IPS-NIHi11 (cell line): Measurements from ENCODE around the gene ZBED1.
"Not testable (repeated sequence)": the region's sequence is repeated elsewhere in the genome, so short reads cannot be mapped to it uniquely, and the experiment has no call there.

ENCODE experiments used
- DNase-seq: peaks from one replicate; pipeline ENCODE4 v3.0.0; 2012; ENCODE audit warnings: mixed read lengths, low spot score

Gene ZBED1

DNA sequence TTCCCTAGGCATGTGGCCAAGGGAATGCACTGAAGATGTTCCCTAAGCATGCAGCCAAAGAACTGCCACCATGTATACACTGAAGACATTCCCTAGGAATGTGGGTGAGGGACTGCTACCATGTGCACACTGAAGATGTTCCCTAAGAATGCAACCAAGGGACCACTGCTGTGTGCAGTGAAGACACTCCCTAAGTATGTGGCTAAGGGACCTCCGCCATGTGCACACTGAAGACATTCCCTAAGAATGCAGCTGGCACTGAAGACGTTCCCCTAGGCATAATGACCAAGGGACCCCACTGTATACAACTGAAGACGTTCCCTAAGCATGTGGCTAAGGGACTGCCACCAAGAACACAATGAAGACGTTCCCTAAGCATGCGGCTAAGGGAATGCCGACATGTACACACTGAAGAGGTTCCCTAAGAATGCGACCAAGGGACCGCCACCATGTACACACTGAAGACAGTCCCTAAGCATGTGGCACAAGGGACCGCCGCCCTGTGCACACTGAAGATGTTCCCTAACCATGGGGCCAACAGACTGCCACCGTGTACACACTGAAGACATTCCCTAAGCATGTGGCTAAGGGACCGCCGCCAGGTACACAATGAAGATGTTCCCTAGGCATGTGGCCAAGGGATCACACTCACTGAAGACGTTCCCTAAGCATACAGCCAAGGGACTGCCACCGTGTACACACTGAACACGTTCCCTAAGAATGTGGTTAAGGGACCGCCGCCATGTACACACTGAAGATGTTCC lies 25.6 kb downstream of the ZBED1 start:
- no peak for DNase-seq

DNA sequence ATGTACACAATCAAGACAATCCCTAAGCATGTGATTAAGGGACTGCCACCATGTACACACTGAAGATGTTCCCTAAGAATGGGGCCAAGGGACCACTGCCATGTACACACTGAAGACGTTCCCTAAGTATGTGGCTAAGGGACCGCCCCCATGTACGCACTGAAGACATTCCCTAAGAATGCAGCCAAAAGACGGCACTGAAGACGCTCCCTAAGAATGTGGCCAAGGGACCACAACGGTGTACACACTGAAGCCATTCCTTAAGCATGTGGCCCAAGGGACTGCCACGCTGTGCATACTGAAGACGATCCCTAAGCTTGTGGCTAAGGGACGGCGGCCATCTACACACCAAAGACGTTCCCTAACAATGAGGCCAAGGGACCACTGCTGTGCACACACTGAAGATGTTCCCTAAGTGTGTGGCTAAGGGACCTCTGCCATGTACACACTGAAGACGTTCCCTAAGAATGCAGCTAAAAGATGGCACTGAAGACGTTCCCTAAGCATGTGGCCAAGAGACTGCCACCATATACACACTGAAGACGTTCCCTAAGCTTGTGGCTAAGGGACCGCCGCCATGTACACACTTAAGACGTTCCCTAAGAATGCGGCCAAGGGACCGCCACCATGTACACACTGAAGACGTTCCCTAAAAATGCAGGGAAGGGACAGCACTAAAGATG lies 26.4 kb downstream of the ZBED1 start:
- no peak for DNase-seq

DNA sequence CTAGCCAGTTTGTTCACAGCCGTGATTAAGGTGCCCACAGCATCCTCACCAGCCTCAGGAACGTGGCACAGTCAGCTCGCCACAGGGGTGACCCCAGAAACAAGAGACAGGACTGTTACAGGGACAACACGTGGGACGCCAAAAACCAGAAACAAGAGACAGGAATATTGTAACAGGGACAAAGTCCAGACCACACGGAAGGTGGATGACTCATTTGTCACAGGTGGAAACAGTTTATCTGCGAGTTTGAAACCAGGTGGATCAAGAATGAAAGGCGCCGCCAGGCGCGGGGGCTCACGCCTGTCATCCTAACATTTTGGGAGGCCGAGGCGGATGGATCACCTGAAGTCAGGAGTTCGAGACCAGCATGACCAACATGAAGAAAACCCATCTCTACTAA lies 27.7 kb downstream of the ZBED1 start:
- not testable (repeated sequence) for DNase-seq

DNA sequence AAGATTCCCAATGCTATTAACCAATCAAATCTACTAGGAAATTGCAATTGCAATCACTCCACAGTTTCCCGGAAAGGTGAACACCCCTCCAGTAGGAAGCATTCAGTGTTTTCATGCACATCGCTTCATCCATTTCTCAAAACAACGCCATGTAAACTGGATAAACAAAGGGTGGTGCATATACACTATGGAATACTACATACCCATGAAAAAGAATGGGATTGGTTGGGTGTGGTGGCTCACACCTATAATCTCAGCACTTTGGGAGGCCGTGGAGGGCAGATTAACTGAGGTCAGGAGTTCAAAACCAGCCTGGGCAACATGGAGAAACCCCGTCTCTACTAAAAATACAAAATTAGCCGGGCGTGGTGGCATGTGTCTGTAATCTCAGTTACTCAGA lies 29.1 kb downstream of the ZBED1 start:
- no peak for DNase-seq

DNA sequence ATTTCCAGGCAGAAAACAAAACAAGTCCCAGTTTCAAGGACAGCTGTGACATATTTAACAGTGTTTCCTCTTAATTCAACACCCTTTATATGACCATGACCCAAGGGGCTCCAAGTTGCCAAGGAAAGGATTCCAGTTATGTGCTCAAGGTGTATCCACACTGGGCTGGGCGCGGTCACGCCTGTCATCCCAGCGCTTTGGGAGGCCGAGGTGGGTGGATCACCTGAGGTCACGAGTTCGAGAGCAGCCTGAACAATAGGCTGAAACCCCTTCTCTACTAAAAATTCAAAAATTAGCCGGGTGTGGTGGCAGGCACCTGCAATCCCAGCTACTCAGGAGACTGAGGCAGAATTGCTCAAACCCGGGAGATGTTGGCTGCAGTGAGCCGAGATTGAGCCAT lies 29.6 kb downstream of the ZBED1 start:
- DNase-seq = not testable (repeated sequence)

DNA sequence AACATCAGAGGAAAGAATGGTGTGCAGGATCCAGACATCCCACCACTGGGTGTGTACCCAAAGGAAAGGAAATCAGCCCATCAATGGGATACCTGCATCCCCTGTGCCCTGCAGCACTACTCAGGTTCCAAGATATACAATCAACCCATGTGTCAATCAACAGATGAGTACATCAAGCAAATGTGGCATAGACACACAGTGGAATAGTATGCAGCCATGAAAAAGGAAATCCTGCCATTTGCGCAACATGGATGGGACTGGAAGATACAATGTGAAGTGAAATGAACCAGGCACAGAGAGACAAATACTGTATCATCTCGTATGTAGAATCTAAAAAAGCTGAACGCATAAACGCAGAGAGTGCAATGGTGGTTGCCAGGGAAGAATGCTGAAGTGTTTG lies 30.9 kb downstream of the ZBED1 start:
- DNase-seq = not testable (repeated sequence)

DNA sequence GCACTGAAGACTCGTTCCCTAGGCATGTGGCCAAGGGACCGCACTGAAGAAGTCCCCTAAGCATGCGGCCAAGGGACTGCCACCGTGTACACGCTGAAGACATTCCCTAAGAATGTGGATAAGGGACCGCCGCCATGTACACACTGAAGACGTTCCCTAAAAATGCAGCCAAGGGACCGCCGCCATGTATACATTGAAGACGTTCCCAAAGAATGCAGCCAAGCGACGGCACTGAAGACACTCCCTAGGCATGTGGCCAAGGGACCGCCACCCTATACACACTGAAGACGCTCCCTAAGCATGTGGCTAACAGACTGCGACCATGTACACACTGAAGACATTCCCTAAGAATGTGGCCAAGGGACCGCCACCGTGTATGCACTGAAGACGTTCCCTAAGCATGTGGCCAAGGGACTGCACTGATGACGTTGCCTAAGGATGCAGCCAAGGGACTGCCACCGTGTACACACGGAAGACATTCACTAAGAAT lies 31.5 kb downstream of the ZBED1 start:
- DNase-seq = no peak

DNA sequence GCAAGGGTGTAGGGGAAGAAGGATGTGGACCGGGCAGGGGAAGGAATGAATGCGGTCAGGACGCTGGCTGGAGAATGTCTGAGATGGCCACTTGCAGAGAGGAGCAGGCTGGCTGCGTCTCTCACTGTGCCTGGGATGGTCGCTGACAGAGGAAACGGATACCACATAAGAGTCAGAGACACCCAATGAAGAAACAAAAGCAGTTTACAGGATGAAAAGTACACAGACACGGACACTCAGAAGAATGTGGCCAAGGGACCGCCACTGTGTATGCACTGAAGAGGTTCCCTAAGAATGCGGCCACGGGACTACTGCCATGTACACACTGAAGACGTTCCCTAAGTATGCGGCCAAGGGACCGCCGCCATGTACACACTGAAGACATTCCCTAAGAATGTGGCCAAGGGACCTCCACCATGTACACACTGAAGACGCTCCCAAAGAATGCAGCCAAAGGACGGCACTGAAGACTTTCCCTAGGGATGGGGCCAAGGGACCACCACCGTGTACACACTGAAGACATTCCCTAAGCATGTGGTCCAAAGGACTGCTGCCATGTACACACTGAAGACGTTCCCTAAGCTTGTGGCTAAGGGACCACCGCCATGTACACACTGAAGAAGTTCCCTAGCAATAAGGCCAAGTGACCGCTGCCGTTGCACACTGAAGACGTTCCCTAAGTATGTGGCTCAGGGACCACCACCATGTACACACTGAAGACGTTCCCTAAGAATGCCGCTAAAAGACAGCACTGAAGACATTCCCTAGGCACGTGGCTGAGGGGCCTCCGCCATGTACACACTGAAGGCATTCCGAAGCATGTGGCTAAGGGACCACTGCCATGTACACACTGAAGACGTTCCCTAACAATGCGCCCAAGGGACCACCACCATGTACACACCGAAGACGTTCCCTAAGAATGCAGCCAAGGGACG lies 32.2 kb downstream of the ZBED1 start:
- no peak for DNase-seq

DNA sequence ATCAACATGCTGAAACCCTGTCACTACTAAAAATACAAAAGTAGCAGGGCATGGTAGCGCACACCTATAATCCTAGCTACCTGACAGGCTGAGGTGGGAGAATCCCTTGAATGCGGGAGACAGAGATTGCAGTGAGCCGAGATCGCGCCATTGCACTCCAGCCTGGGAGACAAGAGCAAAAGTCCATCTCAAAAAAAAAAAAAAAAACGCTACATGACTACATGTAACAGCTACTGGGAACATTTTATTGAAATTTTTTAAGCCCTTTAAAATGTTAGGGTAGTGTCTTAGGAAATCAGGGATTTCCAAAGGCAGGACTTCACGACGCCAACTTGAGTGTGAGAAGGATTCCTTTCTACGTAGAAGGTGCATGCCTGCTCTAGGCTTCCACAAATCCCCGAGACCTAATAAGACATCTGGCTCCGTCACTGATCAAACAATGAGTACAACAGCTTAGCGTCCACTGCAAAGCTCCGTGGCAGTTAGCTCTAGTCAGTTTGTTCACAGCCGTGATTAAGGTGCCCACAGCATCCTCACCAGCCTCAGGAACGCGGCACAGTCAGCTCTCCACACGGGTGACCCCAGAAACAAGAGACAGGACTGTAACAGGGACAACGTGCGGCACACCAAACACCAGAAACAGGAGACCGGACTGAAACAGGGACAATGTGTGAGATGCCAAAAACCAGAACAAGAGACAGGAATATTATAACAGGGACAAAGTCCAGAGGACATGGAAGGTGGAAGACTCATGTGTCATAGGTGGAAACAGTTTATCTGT lies 33.7 kb downstream of the ZBED1 start:
- no peak for DNase-seq

DNA sequence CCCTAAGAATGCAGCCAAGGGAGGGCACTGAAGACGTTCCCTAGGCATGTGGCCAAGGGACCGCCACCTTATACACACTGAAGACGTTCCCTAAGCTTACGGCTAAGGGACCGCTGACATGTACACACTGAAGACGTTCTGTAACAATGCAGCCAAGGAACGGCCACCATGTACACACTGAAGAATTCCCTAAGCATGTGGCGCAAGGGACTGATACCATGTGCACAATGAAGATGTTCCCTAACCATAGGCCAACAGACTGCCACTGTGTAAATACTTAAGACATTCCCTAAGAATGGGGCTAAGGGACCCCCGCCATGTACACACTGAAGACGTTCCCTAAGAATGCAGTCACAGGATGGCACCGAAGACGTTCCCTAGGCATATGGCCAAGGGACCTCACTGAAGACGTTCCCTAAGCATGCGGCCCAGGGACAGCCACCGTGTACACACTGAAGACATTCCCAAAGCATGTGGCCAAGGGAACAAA lies 36.1 kb downstream of the ZBED1 start:
- DNase-seq = no peak

DNA sequence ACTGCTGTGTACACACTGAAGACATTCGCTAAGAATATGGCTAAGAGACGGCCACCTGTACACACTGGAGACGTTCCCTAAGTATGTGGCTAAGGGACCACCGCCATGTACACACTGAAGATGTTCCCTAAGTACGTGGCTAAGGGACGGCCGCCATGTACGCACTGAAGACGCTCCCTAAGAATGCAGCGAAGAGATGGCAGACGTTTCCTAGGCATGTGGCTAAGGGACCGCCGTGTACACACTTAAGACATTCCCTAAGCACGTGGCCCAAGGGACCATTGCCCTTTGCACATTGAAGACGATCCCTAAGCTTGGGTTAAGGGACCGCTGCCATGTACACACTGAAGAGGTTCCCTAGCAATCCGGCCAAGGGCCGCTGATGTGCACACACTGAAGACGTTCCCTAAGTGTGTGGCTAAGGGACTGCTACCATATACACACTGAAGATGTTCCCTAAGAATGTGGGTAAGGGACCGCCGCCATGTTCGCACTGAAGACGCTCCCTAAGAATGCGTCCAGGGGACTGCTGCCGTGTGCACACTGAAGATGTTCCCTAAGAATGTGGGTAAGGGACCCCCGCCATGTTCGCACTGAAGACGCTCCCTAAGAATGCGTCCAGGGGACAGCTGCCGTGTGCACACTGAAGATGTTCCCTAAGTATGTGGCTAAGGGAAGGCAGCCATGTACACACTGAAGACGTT lies 36.7 kb downstream of the ZBED1 start:
- DNase-seq = no peak

DNA sequence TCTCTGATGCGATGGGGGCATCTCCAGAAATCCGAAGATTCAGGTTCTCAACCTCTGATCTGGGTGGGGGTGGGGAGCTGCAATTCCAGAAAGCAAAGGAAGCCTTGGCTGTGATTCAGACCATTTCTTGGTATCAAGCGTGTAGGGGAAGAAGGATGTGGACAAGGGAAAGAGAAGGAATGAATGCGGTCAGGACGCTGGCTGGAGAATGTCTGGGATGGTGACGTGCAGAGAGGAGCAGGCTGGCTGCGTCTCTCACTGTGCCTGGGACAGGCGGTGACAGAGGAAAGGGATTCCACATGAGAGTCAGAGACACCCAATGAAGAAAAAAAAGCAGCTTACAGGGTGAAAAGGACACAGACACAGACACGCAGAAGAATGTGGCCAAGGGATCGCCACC lies 37.3 kb downstream of the ZBED1 start:
- DNase-seq = not testable (repeated sequence)

DNA sequence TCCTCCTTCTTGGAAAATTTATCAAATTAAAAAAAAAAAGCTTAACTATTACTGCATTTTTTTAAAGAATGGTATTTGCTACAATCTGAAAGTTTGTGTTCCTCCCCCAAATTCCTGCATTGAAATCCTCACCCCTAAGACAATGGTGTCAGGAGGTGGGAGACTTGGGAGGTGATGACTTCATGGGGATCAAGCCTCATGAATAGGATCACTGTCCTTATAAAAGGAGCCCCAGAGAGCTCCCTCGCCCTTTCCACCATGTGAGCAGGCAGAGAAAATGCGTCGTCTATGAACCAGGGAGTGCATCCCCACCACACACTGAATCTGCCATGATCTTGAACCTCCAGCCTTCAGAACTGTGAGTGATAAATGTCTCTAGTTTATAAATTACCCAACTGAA lies 38.0 kb downstream of the ZBED1 start:
- DNase-seq = no peak

DNA sequence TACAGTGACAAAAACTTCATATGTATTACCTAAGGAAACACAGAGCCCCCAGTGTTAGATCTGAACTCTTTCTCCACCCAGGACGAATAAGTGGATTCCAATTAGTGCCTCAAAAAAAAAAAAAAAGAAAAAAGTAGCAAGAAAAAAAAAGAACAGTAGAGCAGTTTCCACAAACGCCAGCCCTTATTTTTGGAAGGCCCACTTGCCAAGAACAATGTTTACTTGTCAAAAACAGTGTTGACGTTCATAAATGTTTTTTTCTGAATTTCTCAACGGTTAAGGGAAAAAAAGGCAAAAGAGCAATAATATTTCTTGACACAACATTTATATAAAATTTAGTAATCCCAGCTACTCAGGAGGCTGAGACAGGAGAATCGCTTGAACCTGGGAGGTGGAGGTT lies 38.7 kb downstream of the ZBED1 start:
- DNase-seq = no peak

DNA sequence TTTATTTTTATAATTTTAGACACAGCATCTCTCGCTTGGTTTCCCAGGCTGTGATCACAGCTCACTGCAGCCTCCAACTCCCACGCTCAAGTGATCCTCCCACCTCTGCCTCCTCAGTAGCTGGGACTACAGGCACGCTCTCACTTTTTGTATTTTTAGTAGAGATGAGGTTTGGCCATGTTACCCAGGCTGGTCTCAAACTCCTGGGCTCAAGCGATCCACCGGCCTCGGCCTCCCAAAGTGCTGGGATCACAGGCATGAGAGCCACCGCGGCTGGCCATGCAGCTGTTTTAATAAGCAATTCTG lies 39.1 kb downstream of the ZBED1 start:
- no peak for DNase-seq

DNA sequence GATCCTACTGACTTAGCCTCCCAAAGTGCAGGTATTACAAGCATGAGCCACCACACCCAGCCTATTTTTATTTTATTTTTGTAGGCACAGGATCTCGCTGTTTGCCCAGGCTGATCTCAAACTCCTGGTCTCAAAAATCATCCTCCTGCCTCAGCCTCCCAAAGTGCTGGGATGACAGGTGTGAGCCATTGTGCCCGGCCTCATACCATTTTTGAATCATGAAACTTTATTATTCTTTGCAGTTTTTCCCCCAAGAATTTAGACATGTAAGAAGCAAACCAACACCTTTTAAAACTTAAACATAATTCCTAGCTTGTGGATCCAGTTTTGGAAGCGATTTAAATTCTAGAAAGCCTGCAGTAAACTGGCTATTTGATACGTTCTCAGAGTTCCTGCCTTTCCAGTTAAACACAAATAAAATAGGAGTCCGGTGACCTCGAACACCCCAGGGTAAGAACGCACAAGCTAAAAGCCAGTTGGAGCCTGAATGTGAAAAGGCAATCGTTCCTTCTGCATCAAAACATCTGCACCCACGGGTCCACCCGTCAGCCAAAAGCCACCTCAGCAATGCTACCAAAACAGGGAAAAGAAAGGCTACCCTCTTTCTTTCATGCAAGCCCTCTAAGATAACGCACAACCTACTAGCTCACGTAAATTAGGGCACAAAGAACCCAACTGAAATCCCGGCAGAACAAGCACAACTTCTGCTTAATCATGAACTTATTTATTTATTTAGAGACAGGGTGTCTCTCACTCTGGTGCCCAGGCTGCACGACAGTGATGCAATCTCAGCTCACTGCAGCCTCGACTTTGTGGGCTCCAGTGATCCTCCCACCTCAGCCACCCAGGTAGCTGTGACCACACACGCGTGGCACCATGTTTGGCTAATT lies 39.7 kb downstream of the ZBED1 start:
- DNase-seq = not testable (repeated sequence)

DNA sequence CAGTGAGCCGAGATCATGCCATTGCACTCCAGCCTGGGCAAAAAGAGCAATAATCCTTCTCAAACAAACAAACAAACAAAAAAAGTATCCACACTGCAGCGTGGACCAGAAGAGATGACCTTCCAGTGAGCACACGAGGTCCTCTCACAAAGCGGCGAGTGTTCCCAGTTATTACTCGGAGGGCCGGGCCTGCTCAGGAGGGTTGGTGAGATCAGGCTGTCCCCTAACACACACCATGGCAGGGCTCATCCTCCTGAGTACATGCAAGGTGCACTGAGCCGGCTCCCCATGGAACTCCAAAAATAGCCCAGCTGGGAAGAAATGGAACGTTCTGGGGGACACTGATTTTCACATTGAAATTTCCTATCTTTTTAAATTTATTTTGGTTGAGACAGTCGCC lies 40.7 kb downstream of the ZBED1 start:
- DNase-seq = not testable (repeated sequence)

DNA sequence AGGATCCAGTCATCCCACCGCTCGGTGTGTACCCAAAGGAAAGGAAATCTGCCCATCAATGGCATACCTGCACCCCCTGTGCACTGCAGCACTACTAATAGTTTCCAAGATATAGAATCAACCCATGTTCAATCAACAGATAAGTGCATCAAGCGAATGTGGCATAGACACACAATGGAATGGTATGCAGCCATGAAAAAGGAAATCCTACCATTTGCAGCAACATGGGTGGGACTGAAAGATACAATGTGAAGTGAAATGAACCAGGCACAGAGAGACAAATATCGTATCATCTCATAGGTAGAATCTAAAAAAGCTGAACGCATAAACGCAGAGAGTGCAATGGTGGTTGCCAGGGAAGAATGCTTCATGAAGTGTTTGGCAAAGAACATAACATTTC lies 42.5 kb downstream of the ZBED1 start:
- no peak for DNase-seq

DNA sequence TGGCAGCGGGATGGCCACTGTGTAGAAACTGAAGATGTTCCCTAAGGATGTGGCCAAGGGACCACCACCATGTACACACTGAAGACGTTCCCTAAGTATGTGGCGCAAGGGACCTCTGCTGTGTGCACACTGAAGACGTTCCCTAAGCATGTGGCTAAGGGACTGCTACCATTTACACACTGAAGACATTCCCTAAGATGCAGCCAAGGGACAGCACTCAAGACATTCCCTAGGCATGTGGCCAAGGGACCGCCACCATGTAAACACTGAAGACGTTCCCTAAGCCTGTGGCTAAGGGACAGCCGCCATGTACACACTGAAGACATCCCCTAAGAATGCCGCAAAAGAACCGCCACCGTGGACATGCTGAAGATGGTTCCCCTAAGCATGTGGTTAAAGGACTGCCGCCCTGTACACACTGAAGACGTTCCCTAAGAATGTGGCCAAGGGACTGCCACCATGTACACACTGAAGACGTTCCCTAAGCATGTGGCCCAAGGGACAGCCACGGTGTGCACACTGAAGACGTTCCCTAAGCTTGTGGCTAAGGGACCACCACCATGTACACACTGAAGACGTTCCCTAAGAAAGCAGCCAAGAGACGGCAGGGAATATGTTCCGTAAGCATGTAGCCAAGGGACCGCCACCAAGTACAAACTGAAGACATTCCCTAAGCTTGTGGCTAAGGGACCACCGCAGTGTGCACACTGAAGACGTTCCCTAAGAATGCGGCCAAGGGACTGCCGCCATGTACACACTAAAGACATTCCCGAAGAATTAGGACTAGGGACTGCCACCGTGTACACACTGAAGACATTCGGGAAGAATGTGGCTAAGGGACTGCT lies 43.3 kb downstream of the ZBED1 start:
- DNase-seq = no peak
